ENCODE data around the gene UVSSA.

Gene UVSSA

DNA sequence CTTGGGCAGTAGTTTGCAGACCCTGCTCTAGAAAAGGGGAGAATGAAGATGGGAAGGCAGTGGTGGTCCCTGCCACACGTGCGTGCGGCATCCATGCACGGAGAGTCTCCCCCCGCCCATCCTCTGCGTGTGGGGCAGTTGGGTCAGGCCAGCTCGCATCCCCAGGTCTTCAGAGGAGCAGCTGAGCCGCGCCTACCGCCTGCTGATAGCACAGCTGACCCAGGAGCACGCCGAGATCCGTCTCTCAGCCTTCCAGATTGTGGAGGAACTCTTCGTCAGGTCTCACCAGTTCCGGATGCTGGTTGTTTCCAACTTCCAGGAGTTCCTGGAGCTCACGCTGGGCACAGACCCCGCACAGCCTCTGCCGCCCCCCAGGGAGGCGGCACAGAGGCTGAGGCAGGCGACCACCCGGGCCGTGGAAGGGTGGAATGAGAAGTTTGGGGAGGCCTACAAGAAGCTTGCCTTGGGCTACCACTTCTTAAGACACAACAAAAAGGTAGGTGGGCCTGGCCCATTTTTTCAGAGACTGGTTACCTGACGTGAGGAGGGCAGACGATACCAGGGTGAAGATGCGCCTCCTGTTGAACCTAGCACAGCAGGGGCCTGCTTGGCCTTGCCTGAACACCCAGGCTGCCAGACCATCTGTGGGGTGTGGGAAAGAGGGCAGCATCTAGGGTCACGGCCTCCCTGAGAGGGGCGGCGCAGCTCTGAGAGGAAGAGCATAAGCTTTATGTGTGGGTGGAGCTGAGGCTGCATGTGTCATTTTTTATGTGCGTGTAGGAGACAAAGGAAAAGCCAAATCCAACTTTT, 2.6 kb downstream of the UVSSA start:
- no peak for DNase-seq (ENCODE audit: low read depth)

DNA sequence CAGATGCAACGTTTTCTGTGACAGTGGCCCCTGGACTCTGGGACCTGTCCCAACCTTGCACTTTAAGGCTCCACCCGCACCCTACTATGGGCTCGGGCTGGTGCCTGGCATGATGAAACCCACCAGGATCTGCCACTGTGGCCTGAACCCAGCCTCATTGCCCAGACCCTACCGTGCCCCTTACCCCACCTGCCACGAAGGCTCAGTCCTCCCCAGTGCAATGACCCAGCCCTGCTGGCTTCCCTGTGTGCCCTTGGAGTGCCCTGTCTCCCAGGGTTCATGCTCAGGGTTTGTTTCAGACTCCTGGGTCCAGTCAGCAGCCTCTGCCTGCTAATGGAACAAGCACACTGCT, 3.1 kb downstream of the UVSSA start:
- DNase-seq (ENCODE audit: low read depth) = no peak

DNA sequence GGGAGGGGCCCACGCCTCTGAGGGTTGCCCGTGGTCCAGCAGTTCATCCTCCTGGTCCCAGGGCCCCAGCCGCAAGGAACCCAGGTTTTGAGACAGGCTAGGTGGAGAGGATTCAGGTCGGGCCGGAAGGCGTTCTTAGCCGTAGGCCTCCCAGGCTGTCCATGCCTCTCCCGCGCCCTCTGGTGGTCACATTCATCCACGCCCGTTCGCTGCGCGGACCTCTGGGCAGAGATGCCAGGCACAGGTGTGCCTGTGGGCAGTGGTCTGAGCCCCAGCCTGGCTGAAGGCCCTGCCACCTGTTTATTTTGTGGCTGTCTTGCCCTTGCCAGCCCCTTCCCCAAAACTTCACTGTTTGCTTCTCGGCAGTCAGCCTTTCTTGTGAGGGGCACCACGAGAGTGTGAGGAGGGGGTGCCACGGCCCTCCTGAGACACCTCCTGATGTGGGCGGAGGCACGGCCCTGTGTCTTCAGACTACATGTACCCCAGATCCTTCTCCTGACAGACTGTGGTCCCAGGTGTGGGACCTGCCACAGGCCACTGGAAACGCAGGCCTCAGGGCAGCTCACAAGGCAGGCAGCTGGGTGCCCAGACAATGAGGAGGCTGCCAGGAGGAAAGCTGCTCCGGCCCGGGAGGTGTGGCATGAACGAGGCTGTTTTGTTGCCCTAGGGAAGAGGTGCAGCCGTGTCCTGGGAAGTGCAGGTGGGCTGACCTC, 5.0 kb downstream of the UVSSA start:
- peak; percentile 56 for DNase-seq (ENCODE audit: low read depth)

DNA sequence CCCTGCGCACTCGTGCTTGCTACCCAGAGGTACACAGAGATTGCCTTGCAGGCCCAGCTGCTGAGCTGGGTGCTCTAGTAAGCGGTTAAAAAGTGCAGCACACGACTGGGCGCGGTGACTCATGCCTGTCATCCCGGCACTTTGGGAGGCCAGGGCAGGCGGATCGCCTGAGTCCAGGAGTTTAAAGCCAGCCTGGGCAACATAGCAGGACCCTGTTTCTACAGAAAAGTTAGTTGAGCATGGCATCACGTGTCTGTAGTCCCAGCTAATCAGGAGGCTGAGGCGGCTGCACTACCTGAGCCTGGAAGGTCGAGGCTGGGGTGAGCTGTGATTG, 5.5 kb downstream of the UVSSA start:
- DNase-seq (ENCODE audit: low read depth) = no peak

DNA sequence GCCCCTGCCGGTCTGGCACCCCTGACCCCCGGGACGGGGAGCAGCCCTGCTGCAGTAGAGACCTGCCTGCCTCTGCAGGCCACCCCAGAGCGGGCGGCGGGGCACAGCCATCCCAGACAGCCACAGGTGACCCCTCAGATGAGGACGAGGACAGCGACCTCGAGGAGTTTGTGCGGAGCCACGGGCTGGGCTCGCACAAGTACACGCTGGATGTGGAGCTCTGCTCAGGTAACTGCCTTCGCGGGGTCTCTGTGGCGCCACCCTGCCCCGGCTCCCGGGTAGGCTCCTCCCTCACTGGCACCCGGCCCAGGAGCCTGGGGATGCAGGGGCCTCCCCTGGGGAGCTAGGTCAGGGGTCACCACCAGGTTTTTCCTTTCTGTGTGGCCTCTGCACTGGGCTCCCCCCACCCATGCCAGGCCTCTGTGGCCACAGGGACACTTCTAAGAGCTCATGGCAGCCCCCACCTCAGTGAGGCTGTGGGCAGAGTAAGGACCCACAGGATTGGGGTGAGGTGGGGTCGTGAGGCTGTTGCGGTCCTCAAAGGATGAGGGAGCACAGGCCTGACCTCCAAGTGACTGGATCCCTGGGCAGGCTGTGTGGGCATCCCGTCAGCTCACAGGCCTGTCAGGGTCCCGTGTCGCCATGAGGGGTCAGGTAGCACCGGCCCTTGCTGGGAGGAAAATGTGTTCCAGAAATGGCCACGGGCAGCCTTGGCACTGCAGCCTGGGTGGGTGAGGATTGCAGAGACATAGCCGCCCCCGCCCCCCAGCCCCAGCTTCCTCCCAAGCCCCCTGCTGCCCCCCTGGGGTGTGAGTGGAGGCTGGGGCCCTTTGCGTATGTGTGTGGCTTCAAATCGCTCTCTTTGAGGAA, 6.4 kb downstream of the UVSSA start:
- no peak for DNase-seq (ENCODE audit: low read depth)

DNA sequence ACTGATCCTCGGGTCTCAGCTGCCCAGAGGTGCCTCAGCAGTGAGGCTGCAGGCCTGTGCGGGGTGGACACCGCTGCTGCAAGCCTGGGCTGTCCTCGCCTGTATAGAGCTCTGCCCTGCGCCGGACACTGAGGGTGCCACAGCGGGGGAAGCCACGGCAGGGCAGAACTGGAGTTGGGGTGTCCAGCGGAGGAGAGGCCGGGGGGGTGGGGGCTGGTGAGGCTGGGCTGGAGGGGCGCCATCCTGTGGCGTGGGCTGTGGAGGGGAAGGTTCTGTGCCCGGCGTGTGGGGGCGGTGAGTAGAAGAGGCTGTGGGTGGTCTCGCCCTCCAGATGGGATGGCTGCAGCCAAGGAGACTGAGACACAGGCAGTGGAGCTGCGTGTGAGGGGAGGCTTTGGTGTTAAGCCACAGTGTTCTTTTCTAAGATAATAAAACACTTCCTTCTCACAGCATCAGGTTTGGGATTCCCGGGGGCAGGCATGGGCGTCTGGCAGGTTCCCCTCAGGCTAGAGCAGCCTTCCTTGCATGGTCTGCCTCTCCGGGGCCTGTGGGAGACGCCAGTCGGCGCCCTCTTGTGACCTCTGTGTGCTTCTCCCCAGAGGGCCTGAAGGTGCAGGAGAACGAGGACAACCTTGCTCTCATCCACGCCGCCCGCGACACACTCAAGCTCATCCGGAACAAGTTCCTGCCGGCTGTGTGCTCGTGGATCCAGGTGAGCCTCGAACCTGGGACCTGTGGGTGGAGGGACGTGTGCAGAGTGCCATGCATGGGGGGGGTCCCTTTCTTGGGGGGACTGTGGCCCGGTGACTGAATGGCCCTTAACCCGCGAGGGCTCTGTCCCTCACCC, 7.4 kb downstream of the UVSSA start:
- no peak for DNase-seq (ENCODE audit: low read depth)

DNA sequence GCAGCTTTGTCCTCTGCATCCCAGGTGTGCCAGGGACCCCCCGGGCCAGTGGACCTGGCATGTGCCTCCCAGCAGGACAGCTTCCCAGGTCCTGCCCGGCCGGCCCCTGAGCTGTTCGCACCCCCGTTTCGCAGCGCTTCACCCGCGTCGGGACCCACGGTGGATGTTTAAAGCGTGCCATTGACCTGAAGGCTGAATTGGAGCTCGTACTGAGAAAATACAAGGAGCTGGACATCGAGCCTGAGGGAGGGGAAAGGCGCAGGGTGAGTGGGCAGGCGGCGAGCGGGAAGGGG, 7.9 kb downstream of the UVSSA start:
- no peak for DNase-seq (ENCODE audit: low read depth)

DNA sequence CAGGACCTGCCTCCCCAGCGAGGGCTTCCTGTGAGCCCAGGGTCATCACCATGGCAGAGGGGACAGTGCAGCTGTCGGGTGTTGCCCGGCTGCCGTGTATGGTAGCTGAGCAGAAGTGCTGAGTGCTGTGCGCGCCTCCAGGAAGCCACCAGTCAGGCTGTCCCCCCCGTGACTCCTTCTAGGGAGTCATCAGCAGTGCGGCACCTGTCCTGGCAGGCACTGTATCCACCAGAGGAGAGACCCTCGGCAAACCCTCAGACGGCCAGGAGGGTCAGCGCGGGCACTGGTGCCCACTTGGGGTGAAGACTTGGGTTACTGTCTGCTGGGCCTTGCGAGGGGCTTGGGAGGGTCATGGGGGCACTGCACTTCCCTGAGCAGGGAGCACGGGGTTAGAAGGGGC, 8.4 kb downstream of the UVSSA start:
- no peak for DNase-seq (ENCODE audit: low read depth)

DNA sequence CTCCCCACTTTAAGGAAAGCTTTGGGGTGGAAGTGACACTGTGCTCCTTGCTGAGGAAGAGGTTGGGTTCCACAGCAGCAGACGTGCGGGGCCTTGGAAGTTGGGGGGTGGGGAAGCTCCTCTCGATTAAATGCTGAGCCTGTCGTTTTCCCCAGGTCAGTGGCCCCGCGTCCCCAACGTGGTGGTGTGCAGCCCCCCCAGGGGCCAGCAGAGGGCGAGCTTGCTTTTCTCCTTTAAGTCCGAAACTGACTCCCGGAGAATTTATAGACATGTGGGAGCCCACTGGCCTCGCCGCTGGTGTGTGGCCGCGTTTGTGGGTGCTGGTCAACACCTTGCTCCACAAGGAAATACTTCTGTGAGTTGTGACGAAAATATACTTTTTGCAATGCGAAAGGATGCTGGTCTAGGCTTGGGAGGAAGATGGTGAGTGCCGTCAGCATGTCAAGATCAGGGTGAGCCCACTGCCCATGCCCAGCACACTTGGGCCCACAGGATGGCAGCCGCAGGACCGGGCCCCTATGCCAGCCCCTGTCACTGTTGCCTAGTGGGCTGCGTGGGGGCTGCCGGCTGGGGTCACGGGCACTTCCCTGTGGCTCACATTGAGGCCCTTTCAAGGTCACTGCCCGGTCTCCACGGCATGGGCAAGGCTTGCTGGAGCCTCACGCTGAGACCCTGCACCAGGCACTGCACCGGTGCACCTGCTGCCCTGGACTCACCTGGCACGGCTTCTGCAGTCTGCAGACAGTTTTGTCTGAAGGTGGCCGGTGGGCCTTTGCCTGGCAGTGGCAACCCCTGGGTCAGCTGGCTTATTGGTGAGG, 9.4 kb downstream of the UVSSA start:
- DNase-seq (ENCODE audit: low read depth) = no peak

DNA sequence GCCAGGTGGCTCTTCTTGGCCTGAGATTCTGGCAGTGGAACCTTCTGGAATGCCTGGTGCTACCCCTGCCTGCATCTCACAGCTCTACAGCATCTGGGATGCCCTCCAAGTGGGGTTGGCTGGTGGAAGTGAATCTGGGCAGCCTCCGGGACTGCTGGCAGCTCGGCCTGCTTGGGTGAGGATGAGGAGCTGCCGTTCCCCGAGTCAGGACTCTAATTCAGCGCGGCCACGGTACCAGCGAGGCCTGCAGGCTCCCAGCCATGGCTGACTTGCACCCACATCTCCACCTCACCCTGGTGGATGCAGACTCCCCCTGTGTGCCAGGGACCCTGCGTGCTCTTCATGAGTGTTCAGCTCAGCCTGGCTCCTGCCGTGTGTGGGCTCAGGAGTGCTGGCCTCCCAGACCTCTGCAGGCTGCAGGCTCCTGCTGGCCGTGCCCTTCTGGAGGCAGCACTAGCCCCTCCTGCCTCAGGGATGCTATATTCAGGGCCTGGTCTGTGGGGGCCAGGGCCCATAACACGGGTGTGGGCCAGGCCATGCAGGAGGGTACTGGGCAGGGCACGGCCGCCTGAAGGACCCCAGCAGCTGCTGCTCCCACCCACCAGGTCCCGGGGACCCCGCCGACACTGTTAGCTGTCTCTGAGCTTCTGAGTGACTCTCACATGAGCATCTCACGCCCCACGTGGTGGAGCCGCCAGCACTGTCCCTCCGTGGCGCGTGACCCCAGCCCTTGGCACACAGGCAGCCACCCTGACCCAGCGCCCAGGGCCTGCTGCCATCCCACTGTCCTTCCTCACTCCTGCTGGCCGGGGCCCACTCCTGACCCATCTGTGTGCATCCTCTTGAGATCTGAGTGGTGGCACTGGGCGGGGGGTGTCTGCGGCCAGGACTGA, 10.6 kb downstream of the UVSSA start:
- no peak for DNase-seq (ENCODE audit: low read depth)

DNA sequence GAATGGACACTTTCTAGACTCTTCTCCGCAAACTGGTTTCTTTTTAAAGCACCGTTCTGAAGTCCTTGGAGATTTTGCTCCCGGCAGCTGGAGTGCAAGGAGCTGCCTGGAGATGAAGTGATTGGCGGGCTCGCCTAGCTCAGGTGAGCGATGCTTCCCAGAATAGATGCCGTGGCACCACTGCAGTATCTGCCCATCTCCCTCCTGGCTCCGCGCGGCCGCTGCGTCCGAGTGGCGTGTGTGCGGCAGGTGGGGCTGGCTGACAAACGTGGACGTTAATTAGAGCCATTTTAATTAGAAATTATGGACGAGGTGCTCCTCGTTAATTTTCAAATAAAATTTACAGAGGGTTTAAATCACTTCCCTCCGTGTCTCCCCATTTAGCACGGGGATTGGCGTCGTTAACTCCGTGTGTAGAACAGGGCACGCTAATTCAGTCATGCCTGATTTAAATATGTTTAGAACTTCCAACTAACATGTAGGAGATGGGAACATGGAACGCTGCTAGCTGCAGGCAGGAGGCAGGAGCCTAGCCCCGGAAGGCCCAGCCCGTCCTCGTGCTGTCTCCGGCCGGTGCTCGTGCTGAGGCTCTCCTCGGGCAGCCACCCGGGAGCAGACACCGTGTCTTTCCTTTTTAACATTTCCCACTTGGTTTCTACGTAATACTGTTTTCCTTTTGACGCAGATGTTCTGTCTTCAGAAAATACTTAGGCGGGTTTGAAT, 11.6 kb downstream of the UVSSA start:
- no peak for DNase-seq (ENCODE audit: low read depth)

DNA sequence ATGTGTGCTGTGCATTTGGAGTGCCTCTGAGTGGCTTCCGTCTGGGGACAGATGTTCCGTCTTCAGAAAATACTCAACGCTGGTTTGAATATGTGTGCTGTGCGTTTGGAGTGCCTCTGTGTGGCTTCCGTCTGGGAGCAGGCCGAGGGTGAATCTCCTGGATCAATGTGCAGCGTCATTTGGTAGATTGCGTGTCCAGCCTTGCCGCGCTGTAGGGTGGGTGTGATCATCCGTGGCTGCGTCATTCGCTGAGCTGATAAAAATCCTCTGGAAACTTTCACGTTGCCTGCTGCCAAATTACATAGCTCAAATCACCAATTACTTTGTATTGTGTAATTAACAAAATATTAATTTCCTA, 12.1 kb downstream of the UVSSA start:
- no peak for DNase-seq (ENCODE audit: low read depth)

DNA sequence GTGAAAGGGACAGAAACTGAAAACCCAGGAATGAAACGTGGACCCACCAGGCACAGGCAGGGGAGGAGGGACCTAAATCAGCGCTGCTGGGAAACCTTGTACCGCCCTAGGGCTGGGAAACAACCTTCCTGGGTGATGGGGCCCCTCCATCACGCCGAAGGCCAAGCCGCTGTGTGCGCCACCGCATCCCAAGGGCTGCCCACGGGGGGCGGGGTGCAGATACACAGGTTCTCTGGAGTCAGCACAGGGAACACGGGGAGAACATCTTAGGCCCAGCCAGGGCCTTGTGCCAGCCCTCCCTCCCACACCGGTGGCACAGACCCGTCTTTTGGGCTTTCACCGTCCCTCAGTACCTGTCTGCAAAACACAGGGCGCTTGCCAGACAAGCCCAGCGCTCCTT, 13.0 kb downstream of the UVSSA start:
- DNase-seq (ENCODE audit: low read depth) = no peak

DNA sequence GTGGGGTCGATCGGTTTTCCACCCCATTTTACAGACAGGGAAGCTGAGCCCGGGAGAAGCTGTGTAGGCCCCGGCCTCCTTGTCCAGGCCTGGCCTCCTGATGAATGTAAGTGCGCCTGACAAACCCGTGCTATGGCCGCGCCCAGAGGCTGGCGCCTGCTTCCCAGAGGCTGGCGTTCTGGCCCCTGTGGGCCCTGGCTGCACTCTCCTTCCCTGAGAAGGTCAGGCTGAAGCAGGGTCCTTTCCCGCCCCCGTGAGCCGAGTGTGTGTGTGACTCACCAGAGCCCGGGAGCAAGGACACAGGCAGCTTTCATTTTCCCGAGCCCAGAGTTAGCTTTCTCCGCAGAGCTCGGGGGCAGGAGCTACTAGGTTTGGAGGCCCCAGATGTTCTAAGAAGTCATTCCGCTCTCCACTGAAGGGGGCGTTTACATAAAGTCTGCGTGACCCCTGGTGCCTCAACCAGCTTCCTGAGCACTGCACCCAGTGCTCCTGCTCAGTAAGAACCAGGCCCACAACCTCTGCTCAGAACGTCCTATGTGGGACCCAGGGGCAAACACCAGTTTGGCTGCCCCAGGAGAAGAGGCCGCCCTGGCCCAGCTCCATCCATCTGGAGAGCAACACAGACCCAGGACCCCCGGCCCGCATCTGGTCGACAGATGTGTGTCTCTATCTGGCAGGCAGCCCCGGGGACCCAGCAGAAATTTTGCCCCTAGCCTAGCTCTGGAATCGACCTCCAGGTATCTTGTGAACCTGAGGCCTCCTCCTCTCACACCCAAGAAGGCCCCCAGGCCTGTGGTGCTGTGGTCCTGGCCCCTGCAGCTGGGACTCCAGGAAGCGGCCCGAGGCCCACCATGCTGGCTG, 13.6 kb downstream of the UVSSA start:
- no peak for DNase-seq (ENCODE audit: low read depth)

DNA sequence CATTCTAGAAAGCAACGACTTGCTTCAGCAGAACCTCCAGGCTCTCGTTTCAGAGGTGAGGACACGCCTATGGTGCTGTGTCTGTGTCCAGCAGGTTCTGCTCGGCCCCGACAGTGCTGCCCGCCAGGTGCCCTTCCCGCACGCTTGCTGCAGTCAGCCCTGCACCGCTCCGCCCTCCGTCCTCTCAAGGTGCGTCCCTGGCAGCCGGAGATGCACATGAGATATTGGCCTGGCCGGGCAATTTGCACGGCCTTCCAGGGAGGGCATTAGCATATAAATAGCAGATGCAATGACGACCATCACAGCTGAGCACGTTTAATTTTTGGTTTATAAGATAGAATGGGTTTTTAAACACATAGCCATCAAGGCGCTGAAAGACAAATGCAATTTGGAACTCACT, 14.4 kb downstream of the UVSSA start:
- no peak for DNase-seq (ENCODE audit: low read depth)

DNA sequence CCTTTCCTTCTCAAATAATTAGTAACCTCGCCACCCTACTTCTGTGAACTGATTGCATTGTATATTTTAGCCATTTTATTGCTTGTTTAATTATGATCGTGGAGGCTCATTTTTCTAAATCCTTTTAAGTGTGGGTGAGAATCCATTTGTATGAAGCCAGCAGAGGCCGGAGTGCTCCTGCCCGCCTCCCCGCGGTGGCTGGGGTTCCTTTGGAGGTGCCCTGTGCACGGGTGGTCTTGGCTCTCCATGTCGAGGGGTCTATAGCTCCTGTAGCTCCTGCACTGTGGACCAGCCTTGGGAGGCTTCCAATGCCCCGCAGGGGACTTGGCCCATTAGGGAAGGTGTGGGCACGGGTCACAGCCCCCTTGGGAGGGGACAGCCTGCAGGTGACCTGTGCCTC, 15.0 kb downstream of the UVSSA start:
- DNase-seq (ENCODE audit: low read depth) = no peak

DNA sequence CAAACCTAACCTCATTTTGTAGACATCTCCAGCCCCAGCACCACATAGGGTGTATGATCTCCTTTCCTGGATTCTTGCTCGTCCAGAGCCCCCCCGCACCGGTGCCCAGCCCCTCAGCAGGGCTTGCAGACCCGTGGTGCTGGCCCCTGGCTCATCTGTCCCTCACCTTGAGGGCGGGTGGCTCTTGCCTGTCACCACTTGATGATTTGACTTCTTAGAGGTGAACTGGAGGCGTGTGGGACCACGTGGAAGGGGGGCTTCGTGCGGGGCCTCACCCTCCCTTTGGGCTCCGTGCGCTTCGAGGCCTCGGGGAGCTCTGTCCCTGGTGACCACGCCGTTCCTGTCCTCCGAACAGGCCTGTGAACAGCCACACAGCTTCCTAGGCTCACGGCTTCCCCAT, 15.5 kb downstream of the UVSSA start:
- no peak for DNase-seq (ENCODE audit: low read depth)

DNA sequence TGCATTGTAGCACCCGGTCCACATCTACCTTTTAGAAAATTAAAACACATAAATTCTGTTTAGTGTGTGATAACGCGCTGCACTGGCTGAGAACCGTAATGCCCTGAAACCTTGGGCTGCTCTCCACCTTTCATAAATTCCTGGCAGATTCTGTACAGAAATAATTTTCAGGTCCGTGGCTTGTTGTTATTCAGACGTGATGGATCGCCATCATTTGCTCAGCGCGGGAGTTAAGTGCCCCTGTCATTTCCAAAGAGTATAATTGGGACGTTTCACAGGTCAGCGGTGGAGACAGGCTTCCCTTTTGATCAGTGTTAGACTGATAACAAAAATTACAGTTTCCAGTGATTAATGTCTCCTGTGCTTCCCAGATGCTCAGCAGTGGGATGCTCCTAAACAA, 16.5 kb downstream of the UVSSA start:
- DNase-seq (ENCODE audit: low read depth) = no peak

DNA sequence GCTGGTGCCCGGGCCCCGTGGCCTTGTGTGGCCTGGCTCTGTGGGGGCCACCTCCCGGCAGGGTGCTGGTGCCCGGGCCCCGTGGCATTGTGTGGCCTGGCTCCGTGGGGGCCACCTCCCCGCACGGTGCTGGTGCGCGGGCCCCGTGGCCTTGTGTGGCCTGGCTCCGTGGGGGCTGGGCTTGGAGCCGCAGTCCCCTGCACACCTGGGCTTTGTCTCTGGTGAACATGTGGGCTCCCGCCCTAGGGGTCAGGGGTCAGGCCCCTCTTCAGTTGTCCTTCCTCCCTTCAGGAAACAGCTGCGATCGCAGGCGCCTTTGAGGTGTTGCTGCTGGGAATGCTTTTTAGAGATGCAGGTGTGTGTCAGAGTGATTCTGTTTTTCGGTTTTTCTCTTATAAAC, 17.2 kb downstream of the UVSSA start:
- no peak for DNase-seq (ENCODE audit: low read depth)

Data from CMK (cell line).